ENCODE measurements around the gene KLRD1.
A peak's percentile ranks its signal among the peaks of the same experiment; 100 is the strongest.
"Not testable (repeated sequence)": the region's sequence is repeated elsewhere in the genome, so short reads cannot be mapped to it uniquely, and the experiment has no call there.

KLRD1 gene

GRCh38 chr12:10364815-10365622 is 57.3 kb downstream of the KLRD1 start:
- Histone ChIP-seq H3K9me3 (replicated peaks in 1 of 11) (peaks cover 15 to 32% (median 23%) of the 10 kb centered on the region in 11 experiments), H3K36me3 (0 out of 22 replicates have a peak, but pooled peaks cover 0 to 3% (median 0%) of the 10 kb centered on the region in 11 experiments), H3K27ac (peak overlapping the region in 10 of 11 experiments; percentile 50 to 90 (median 84); a peak in 21 of 22 replicates), H3K4me1 (peaks cover 39 to 52% (median 46%) of the 10 kb centered on the region in 10 experiments), H3K9ac (peak overlapping the region; percentile 71 to 86 (median 81)), H3K4me3 (peak overlapping the region; percentile 62 to 82 (median 69)), H3K4me2 (peak overlapping the region; percentile 84 to 98 (median 95)), H3K27me3 (no peaks in the 10 kb centered on the region), H4K20me1 (no peaks in the 10 kb centered on the region)
- no peak for TF ChIP-seq Cebpa-rat (IDR thresholded peaks at IDR 0.05)

DNA sequence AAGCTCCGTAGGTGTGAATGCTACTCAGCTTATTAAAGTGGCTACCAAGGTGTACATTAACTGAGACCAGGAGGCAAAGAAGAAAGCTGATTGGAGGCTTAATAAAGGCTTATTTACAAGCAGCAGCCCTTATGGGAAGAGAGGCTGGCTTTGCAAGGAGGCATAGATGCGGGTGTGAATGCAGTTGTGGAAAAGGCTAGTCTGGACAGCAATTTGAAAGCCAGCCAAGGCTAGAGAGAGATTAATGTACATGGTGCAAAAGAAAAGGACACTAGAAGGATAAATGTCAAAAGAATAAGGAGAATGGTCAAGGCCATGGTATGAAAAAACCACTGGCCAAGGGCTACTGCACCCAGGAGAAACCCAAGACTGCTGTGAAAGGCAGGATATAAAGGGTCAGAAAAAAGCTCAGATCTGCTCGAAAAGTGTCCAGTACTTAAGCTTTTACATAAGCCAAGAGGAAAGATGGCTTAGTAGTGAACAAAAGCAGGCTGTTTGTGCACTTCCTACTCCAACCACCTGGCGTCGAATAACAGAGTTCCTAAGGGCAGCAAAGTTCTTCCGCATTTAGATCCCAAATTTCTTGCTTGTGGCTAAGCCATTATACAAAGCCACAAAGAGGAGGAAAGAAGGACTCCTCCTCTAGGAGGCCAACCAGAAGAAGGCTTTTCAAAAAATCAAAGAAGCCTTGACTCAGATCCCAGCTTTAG is 58.2 kb downstream of the KLRD1 start:
- Histone ChIP-seq H3K4me1 (peaks cover 39 to 51% (median 44%) of the 10 kb centered on the region in 10 experiments), H3K36me3 (peaks cover 0 to 3% (median 0%) of the 10 kb centered on the region in 11 experiments; a peak in 1 of 22 replicates), H3K4me2 (peak overlapping the region; percentile 84 to 98 (median 95)), H3K9me3 (replicated peaks in 1 of 11) (peaks cover 15 to 37% (median 23%) of the 10 kb centered on the region in 11 experiments), H3K9ac (peak overlapping the region in 8 of 11 experiments; percentile 75 to 86 (median 82); a peak in 15 of 22 replicates), H3K27me3 (no peaks in the 10 kb centered on the region), H3K27ac (peak overlapping the region in 10 of 11 experiments; percentile 50 to 90 (median 84); a peak in 18 of 22 replicates), H4K20me1 (no peaks in the 10 kb centered on the region), H3K4me3 (peak overlapping the region; percentile 62 to 82 (median 69); a peak in 17 of 20 replicates)
- TF ChIP-seq Cebpa-rat (IDR thresholded peaks at IDR 0.05): no peak

GRCh38 chr12:10366875-10367274 is 59.2 kb downstream of the KLRD1 start:
- peaks cover 37 to 51% (median 43%) of the 10 kb centered on the region in 10 experiments for H3K4me1 ChIP-seq
- no peaks in the 10 kb centered on the region for H4K20me1 ChIP-seq
- H3K4me2 ChIP-seq: no peak overlapping the region
- no peak overlapping the region for H3K27ac ChIP-seq
- no peak for TF ChIP-seq Cebpa-rat (IDR thresholded peaks at IDR 0.05)
- no peak overlapping the region for H3K9ac ChIP-seq
- peaks cover 15 to 37% (median 20%) of the 10 kb centered on the region in 11 experiments for H3K9me3 ChIP-seq (replicated peaks in 1 of 11)
- no peak overlapping the region for H3K4me3 ChIP-seq
- H3K36me3 ChIP-seq: peaks cover 0 to 3% (median 0%) of the 10 kb centered on the region in 11 experiments; a peak in 1 of 22 replicates
- no peaks in the 10 kb centered on the region for H3K27me3 ChIP-seq

DNA sequence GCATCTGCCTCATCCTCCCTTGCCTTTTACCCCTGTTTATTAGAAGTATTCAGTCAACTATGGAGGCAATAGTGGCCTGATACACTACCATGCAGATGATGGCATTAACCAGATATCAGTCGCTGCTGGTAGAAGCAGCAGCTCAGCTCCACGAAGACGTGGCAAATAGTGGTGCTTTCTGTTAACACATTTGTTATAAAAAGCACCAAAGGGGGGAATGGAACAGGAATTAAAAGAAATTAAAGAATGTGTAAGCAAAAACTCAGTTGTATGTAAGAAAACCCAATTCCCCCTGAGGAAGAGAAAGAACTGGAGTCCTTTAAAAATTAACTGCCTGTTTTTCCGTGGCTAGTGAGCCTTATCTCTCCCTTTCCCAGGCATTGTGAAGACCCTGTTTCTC is 60.0 kb downstream of the KLRD1 start:
- not testable (repeated sequence) for H3K27me3 ChIP-seq, H4K20me1 ChIP-seq, H3K9ac ChIP-seq, H3K36me3 ChIP-seq, H3K4me2 ChIP-seq, H3K27ac ChIP-seq, H3K4me3 ChIP-seq
- Histone ChIP-seq H3K9me3 (replicated peaks in 1 of 11) (peaks cover 15 to 37% (median 20%) of the 10 kb centered on the region in 11 experiments), H3K4me1 (peaks cover 36 to 51% (median 47%) of the 10 kb centered on the region in 10 experiments)

DNA sequence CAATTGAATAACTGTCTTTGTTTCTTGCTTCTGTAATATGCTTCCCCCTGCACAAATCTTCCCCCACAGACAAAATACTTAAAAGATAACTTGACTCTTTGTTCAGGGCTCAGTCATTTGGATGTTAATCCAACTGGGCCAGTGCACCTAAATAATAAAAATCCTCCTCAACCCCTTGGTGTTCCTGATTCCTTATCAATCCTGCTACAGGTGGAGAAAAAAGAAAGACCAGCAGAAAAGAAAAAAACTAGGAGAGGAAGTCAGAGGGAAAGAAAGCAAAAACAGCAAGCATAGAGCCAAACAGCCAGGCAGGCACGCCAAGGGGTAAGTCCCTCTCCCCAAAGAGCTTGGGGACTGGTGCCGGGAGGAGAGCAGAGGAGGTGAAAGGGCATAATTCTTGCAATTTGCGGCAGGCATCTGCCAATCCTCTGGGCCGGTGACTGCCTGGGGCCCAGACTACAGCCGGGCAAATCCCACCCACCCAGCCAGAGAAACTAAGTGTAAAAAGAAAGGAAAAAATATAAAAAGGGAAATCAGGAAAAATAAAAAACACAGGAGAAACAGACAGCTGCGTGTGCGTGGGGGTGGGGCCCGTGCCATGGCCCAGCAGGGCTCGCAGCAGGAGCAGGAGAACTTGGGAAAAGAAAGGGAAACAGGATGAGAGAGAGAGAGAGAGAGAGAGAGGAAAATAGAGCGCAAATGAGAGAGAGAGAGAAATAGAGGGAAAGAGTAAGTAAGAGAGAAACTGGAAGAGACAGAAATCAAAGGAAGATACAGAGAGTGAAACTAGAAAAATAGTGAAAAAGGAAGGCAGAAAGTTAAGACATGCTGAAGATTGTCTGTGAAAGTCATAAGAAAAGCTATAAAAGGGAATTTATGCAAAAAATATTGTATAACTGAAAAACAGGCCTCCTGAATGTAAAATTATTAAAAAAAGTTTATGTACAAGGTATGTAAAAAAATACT is 60.8 kb downstream of the KLRD1 start:
- peaks cover 0 to 3% (median 0%) of the 10 kb centered on the region in 11 experiments; a peak in 1 of 22 replicates for H3K36me3 ChIP-seq
- H3K9ac ChIP-seq: no peak overlapping the region

DNA sequence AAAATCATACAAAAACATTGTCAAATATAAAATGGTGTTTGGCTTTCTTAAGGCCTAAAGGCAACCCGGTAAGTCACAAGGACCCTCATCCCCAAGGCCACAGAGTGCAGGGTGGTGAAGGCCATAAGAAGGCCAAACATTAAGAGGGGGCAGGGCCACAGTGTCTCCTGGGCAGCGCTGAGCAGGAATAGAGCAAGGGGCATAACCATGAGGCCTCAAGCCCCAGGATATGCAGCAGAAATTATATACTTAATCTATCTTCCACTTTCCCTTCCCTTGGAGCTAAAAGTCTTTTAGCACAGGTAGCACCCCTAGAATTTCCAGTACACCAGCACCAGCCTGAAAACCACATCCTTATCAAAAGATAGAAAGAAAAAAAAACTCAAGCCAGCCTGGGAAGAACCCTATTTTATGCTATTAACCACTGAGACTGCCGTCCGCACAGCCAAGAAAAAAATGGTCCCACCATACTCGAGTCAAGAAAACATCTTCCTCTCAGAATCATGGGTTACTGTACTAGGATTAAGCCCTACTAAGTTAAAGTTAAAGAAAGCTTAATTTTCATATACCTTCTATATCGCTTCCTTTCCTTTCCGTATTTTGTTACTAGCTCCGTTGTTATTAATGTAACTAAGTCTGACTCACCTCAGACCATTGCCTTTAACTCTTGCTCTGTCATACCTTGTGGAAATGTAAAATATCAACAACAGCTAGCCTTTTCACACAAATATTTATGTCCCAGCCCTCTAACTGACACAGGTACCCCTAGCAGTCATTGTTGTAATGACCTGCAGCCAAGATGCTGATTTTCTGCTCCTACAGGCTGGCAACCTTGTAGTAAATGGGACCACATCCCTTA is 62.1 kb downstream of the KLRD1 start:
- no peaks in the 10 kb centered on the region for H3K27me3 ChIP-seq
- peaks cover 0 to 3% (median 0%) of the 10 kb centered on the region in 11 experiments; a peak in 1 of 22 replicates for H3K36me3 ChIP-seq
- no peak overlapping the region for H3K9ac ChIP-seq
- H3K4me1 ChIP-seq: peaks cover 33 to 55% (median 45%) of the 10 kb centered on the region in 10 experiments
- no peaks in the 10 kb centered on the region for H4K20me1 ChIP-seq
- H3K27ac ChIP-seq: no peak overlapping the region
- H3K4me3 ChIP-seq: no peak overlapping the region
- peaks cover 15 to 37% (median 20%) of the 10 kb centered on the region in 11 experiments for H3K9me3 ChIP-seq (replicated peaks in 1 of 11)
- no peak for TF ChIP-seq Cebpa-rat (IDR thresholded peaks at IDR 0.05)
- H3K4me2 ChIP-seq: no peak overlapping the region

More for the DNA sequence above, 60.8 kb downstream of the KLRD1 start:
- no peak overlapping the region for H3K4me2 ChIP-seq
- H4K20me1 ChIP-seq: no peaks in the 10 kb centered on the region
- no peak overlapping the region for H3K27ac ChIP-seq
- no peaks in the 10 kb centered on the region for H3K27me3 ChIP-seq
- peaks cover 35 to 51% (median 46%) of the 10 kb centered on the region in 10 experiments for H3K4me1 ChIP-seq
- TF ChIP-seq Cebpa-rat (IDR thresholded peaks at IDR 0.05): no peak
- H3K9me3 ChIP-seq (replicated peaks in 1 of 11): peaks cover 15 to 37% (median 20%) of the 10 kb centered on the region in 11 experiments
- no peak overlapping the region for H3K4me3 ChIP-seq

DNA sequence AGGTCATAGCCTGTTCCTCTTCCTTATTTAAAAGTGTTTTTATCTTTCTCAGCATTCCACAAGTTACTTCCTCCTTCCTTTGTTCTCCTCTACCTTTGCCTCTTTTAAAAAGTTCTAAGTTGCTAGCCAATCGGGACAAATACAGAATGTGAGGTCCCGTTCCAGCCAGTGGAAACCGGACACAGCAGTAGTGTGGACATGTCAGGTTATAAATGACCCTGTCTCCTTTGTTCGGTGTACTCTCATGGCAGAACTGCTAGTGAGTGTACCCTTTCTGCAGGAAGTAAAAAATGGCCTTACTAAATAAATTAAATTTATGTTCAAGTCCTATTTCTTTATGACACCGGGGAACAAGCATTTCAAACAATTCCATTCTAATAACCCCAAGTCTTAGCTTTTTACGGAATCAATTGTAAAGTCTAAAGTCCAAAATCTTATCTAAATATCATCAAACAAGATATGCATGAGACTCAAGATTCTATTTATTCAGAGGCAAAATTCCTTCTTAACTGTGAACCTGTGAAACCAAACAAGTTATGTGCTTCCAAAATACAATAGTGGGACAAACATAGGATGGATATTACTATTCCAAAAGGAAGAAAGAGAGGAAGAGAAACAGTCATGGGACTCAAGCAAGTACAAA is 64.3 kb downstream of the KLRD1 start:
- H3K27me3 ChIP-seq, H4K20me1 ChIP-seq, H3K36me3 ChIP-seq: not testable (repeated sequence)
- H3K9me3 ChIP-seq (replicated peaks in 1 of 11): peaks cover 15 to 45% (median 23%) of the 10 kb centered on the region in 11 experiments
- H3K27ac ChIP-seq: peak overlapping the region in 10 of 11 experiments; percentile 30 to 78 (median 60); a peak in 18 of 22 replicates
- peak overlapping the region; percentile 62 to 83 (median 73) for H3K4me2 ChIP-seq
- peak overlapping the region in 2 of 11 experiments; percentile 6 to 23; a peak in 3 of 22 replicates for H3K9ac ChIP-seq
- H3K4me3 ChIP-seq: 0 out of 20 replicates have a peak overlapping the region, but pooled peaks of 1 of the 10 experiments have one; percentile 16
- H3K4me1 ChIP-seq: peaks cover 19 to 45% (median 32%) of the 10 kb centered on the region in 10 experiments

Data from BLaER1 treated with 17β-estradiol and CSF1 and Interleukin-3, amounts not matched to agents 10 nM and 100 nM (cell line).